ENCODE measurements around the gene YY1. TPM values are rescaled to one million over a fixed set of nuclear protein-coding genes. Genes with fewer than 3 reads are reported as not detected.

YY1 gene
- total RNA-seq, 4 donors from 2014 or later = 50.0 to 67.4 (median 55.6) TPM

GRCh38 chr14:100192672-100193416 is 46.1 kb upstream of the YY1 start:
- TF ChIP-seq POLR2A (IDR thresholded peaks at IDR 0.05) (peak in 1 of 2 donors; percentile 62), CTCF (IDR thresholded peaks at IDR 0.05) (peak; percentile 61 to 96 (median 83))
- Histone ChIP-seq H3K36me3 (no peaks in the 10 kb centered on the region), H3K4me1 (peaks cover 15 to 17% of the 10 kb centered on the region in 2 donors), H3K9me3 (no peaks in the 10 kb centered on the region), H3K4me3 (replicated peaks in 1 of 3) (peak overlapping the region in 1 of 3 donors; percentile 18), H3K27ac (peak overlapping the region; percentile 92 to 96 (median 93)), H3K27me3 (no peaks in the 10 kb centered on the region)
- intact Hi-C loops (cut with DNase I) = loop anchor here (5.0 to 10.0 kb wide), 2 partner anchors 118 to 221 kb away; no protein-coding TSS in a partner anchor
- DNase-seq = peak; percentile 100
- WGBS, 2 donors = 2 to 14% methylated on average over 9 to 40 of the region's 62 CpGs

- intact Hi-C loops (cut with DNase I) = loop anchor here (5.0 to 10.0 kb wide), 2 partner anchors 119 to 221 kb away; no protein-coding TSS in a partner anchor
- no peaks in the 10 kb centered on the region for H3K27me3 ChIP-seq
- DNase-seq = peak; percentile 15 to 45
- WGBS, 2 donors = 57 to 58% methylated on average over 10 to 12 of the region's 12 CpGs
- H3K4me1 ChIP-seq = peaks cover 15 to 17% of the 10 kb centered on the region in 2 donors
- H3K9me3 ChIP-seq = no peaks in the 10 kb centered on the region
- no peaks in the 10 kb centered on the region for H3K36me3 ChIP-seq
- peak overlapping the region in 1 of 3 donors; percentile 6 for H3K4me3 ChIP-seq (replicated peaks in 1 of 3)
- H3K27ac ChIP-seq = peak overlapping the region; percentile 35 to 96 (median 84)
- TF ChIP-seq CTCF (IDR thresholded peaks at IDR 0.05) = no peak
- no peak for TF ChIP-seq POLR2A (IDR thresholded peaks at IDR 0.05)
These were observed 45.3 kb upstream of the YY1 start for GRCh38 chr14:100193417-100194357.

DNA sequence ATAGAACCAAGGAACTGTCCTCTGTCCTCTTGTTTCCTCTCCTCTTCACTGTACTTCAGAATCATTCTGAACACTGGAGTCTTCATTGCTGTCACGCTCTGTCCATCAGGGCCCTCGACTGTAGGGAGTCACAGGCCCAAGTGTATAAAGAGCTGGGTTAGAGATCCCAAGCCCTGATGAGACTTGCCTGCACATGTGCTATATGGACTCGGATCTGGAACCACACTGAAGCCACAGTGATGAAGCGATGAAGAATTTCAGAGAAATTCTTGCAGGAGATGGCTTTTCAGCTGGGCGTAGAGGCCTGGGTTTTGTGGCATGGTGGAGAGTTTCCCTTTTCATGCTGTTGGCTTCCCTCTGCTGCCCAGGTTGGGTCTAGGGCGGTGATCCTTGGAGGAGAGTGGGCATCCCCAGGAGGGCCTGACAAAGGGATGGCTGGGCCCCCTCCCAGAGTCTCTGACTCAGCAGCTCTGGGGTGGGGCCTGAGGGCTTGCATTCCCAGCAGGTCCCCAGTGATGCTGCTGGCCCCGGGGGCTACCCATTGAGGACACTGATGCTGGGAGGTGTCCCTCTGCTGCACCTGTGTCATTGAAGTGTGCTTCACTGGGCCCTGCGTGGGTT is 39.6 kb upstream of the YY1 start:
- intact Hi-C loops (cut with DNase I) = loop anchor here (10.0 kb wide), 1 partner anchor 125 kb away; no protein-coding TSS in a partner anchor
- no peaks in the 10 kb centered on the region for H3K4me1 ChIP-seq
- H3K9me3 ChIP-seq = no peaks in the 10 kb centered on the region
- no peak for DNase-seq
- no peak overlapping the region for H3K4me3 ChIP-seq (replicated peaks in 1 of 3)
- WGBS, 2 donors = 85 to 93% methylated on average over 8 of the region's 8 CpGs
- H3K27me3 ChIP-seq = no peaks in the 10 kb centered on the region
- no peaks in the 10 kb centered on the region for H3K36me3 ChIP-seq
- H3K27ac ChIP-seq = no peak overlapping the region
- TF ChIP-seq POLR2A (IDR thresholded peaks at IDR 0.05) (no peak), CTCF (IDR thresholded peaks at IDR 0.05) (no peak)

DNA sequence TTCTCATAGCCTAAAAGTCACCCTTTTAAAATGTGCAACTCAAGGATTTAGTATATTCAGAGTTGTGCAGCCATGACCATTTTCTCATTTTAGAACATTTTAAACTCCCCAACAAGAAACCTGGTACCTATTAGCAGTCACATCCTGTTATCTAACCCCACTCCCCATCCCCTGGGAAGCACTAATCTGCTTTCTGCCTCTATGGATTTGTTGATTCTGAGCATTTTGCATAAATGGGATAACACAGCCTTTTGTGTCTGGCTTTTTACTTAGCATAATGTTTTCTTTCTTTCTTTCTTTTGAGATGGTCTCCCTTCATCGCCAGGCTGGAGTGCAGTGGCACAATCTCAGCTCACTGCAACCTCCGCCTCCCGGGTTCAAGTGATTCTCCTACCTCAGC is 38.6 kb upstream of the YY1 start:
- Histone ChIP-seq H3K9me3 (no peaks in the 10 kb centered on the region), H3K36me3 (no peaks in the 10 kb centered on the region), H3K27ac (no peak overlapping the region), H3K4me3 (replicated peaks in 1 of 3) (no peak overlapping the region), H3K4me1 (no peaks in the 10 kb centered on the region), H3K27me3 (no peaks in the 10 kb centered on the region)
- TF ChIP-seq CTCF (IDR thresholded peaks at IDR 0.05) (no peak), POLR2A (IDR thresholded peaks at IDR 0.05) (no peak)
- whole genome bisulfite sequencing, 2 donors = 83 to 92% methylated on average over 3 of the region's 3 CpGs
- intact Hi-C loops (cut with DNase I) = no loop called here
- no peak for DNase-seq

Measured in thyroid gland (tissue), 4 donors.